GM19240 (cell line): ENCODE results near the gene GOLGA5.
"Not testable (repeated sequence)": the region's sequence is repeated elsewhere in the genome, so short reads cannot be mapped to it uniquely, and the experiment has no call there.

Experiments used
- DNase-seq: peaks from one replicate; pipeline ENCODE4 v3.0.0; 2011; ENCODE audit warnings: low spot score; ENCODE audit not compliant: insufficient read length

GOLGA5 gene

GRCh38 chr14:92778868-92779565, 15.1 kb upstream of the GOLGA5 start:
- not testable (repeated sequence) for DNase-seq

- no peak for DNase-seq
Measured at GRCh38 chr14:92780444-92781232, 13.5 kb upstream of the GOLGA5 start.

GRCh38 chr14:92781350-92781749, 12.8 kb upstream of the GOLGA5 start:
- DNase-seq: no peak

- DNase-seq: no peak
Measured at GRCh38 chr14:92783813-92784431, 10.2 kb upstream of the GOLGA5 start.

GRCh38 chr14:92785667-92786426, 8.3 kb upstream of the GOLGA5 start:
- no peak for DNase-seq

- DNase-seq: no peak
Measured at GRCh38 chr14:92786427-92786756, 7.7 kb upstream of the GOLGA5 start.

- no peak for DNase-seq
Measured at GRCh38 chr14:92787554-92787953, 6.6 kb upstream of the GOLGA5 start.

- no peak for DNase-seq
Measured at GRCh38 chr14:92789457-92790089, 4.5 kb upstream of the GOLGA5 start.

GRCh38 chr14:92792885-92793284, 1.2 kb upstream of the GOLGA5 start:
- DNase-seq: no peak

GRCh38 chr14:92794547-92794941, 439 bp downstream of the GOLGA5 start:
- DNase-seq: no peak

GRCh38 chr14:92794961-92795360, 856 bp downstream of the GOLGA5 start:
- no peak for DNase-seq

- no peak for DNase-seq
Measured at GRCh38 chr14:92797935-92798653, 4.0 kb downstream of the GOLGA5 start.

- no peak for DNase-seq
Measured at GRCh38 chr14:92798811-92799210, 4.7 kb downstream of the GOLGA5 start.

GRCh38 chr14:92800012-92800411, 5.9 kb downstream of the GOLGA5 start:
- DNase-seq: no peak

GRCh38 chr14:92800525-92800924, 6.4 kb downstream of the GOLGA5 start:
- no peak for DNase-seq

- no peak for DNase-seq
Measured at GRCh38 chr14:92801917-92802316, 7.8 kb downstream of the GOLGA5 start.

GRCh38 chr14:92802678-92803077, 8.6 kb downstream of the GOLGA5 start:
- DNase-seq: no peak

- DNase-seq: no peak
Measured at GRCh38 chr14:92813201-92813600, 19.1 kb downstream of the GOLGA5 start.

GRCh38 chr14:92819011-92819597, 25.0 kb downstream of the GOLGA5 start:
- DNase-seq: no peak
